Hematopoietic multipotent progenitor cell treated with erythropoietin and hydrocortisone succinate and interleukin-3 and kit ligand, for 17 days (in vitro differentiated cells): ENCODE measurements around the gene APOBEC3H.

Experiments
- DNase-seq: peaks from one replicate; pipeline ENCODE4 v3.0.0-alpha.2; 2015; ENCODE audit warnings: low spot score

APOBEC3H gene

GRCh38 chr22:39135092-39135896 lies 38.2 kb downstream of the APOBEC3H start:
- peak; percentile 75 for DNase-seq

DNA sequence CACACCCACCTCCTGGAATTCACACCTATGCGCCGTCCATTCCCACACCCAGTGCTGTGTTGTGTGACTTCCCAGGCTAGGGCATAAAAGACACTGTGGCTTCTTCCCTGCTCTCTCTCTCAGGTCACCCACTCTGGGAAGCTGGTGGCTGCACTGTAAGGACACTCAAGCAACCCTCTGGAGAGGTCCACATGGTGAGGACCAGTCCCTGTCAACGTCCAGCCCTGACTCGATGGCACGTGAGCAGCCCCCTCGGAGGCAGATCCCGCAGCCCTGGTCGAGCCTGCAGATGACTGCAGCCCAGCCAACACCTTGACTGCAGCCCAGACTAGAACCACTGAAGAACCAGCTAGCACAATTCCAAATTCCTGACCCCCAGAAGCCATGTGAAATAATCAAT lies 39.3 kb downstream of the APOBEC3H start:
- DNase-seq: no peak

DNA sequence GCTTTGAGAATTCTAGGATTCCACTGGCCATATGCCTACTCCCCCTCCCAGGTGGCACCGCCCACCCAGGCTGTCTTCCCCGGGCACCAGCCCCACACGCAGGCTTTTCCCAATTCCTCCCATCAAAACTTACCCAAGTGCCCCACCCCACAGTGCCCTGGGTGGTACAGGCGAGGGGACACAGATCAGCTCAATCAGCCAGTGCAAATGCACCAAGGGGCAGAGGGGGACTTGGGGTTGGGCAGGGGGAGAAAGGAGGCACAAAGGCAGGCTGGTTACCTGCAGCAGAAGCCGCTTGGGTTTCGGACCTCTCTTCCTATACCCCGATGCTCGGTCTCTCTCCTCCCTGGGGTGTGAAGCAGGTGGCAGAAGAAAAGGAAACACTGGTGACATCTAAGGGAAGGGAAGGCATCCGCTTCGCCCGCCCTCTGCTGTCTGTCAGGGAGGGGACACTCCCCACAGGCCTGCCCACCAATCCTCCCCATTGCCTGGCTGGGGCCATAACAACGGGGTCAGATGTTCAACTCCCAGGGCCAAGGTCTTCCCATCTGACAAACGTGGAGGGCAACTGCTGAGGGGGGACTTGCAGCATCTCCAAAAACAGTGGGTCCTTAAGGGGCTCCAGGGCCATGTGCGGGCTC lies 41.4 kb downstream of the APOBEC3H start:
- DNase-seq: no peak

DNA sequence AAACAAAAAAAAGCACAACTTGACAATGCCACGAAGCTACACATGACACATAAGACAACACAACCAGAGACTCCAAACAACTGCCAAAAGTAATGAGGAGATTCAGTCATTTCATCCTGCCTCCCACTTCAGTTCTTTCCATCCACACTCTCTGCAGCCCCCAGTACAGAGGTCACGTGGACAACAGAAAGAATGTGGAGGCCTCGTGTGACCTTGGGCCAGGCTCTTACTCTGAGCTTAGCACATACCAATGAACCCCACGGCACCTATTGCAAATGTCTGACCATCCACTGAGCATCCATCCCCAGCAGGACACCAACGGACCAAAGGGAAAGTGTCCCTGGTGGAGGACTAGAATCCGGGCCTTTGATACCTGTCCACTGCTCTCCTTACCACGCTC lies 42.9 kb downstream of the APOBEC3H start:
- DNase-seq: no peak

- DNase-seq: peak; percentile 79
These were observed 45.1 kb downstream of the APOBEC3H start for GRCh38 chr22:39142088-39142680.

DNA sequence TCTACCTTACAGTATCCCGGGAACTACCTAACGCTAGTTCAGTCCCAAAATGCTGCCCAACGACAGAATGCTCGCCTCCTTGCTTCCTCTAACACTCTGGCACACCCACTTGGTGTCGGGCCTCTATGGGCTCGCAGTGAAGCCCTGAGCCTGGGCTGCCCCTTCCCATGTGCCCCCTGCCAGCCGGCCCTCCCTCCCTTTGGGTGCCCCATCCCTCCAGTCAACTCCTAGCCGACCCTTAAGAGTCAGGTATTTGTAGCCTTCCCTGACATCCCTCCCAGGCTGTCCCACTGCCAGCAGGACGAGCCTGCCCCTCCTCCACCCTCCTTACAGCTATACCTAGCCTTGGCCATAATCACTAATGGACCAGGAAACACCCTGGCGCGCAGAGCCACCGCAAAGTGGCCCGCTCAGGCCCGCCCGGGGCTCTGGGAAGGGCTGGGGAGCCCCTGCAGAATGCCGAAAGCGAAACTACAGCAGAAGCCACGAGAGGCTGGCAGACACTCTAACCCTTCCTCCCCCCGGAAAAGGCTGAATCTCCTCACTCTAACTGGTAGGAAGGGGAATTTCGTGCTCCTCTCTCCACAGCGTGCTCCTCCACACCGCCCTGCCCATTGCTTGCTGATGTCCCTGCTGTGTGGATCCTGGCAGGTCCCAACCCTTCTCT lies 47.2 kb downstream of the APOBEC3H start:
- peak; percentile 65 for DNase-seq

GRCh38 chr22:39146256-39147101 lies 49.4 kb downstream of the APOBEC3H start:
- DNase-seq: peak; percentile 81

GRCh38 chr22:39147335-39148025 lies 50.4 kb downstream of the APOBEC3H start:
- peak; percentile 42 for DNase-seq

GRCh38 chr22:39148026-39148726 lies 51.1 kb downstream of the APOBEC3H start:
- DNase-seq: no peak

- peak; percentile 79 for DNase-seq
These were observed 51.9 kb downstream of the APOBEC3H start for GRCh38 chr22:39148727-39149535.

- peak; percentile 40 for DNase-seq
These were observed 53.1 kb downstream of the APOBEC3H start for GRCh38 chr22:39149915-39150847.

DNA sequence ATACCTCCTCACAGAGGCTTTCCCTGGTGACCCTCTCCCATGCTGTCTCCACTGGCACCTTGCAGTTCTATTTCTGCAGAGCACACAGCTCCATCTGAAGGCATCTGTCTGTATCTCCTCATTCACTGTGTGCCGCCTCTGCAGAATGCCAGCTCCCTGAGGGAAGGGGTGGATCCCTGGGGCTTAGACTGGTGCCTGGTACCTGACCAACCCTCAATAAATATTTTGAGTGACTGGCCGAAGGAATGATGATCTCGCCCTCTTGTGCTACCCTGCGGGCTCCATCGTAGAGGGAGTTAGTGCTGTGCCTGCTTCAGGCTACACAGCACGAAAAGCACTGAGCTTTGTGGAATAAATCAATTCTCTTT lies 53.8 kb downstream of the APOBEC3H start:
- DNase-seq: peak; percentile 33

DNA sequence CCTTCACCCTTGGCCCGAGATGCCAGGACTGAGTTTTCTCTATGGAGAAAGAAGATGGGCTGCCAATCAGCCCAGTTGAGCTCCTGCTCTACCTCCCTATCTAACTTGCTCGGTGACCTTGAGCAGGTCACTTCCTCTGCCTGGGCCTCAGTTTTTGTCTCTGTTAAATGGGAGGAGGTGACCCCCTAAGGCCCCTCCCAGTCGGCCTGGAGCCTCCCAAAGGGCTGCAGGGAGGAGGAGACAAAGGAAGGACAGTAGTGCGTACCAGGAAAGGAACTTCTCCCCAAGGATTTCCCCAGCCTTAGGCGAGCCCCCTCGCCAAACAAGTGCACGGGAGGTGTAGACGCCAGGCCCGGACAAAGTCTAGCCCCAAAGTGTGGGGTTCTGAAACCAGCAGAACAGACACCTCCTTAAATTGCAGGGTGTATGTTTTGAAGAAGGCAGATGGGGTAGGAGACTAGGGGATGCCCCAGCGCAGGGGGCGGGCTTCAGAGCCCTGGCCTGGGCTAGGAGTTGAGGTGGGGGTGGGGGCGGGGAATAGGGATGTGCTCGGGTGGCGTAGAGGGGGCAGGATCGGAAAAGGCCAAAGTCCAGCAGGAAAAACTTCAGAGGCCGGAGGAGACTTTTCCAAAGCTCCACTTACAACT lies 54.4 kb downstream of the APOBEC3H start:
- peak; percentile 42 for DNase-seq

GRCh38 chr22:39152024-39152510 lies 55.0 kb downstream of the APOBEC3H start:
- peak; percentile 43 for DNase-seq

DNA sequence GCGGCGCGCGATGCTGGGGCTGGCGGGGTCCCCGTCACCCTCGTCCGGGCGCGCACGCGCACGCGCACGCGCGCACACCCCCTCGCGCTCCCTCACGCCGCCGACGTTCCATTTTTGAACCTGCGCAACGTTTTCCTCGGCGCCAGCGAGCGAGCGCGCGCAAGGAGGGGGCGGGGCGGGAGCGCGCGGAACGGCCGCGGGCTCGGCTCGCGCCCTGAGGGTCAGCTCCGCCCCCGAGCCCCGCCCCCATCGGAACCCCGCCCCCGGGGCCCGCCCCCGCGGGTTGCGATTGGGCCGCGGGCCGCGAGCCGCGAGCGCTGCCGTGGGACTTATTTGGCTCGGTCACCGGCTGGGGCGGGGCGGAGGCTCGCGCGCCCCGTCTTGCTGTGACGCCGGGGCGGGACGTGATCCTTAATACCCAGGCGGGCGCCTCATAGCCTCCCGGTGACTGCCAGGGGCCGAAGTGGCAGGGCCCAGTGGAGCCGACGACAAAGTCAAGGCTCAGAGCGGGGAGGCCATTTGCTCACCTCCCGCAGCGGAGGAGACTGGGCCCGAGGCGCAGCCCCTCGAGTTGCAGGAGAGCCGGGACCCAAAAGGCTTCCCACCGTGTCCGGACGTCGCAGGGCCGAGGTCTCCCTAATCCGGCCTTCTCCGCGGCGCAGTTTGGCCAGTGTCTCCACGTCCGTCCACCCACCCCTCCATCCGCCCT lies 55.6 kb downstream of the APOBEC3H start, which contains the start of gene CBX7:
TSS of gene CBX7 (minus strand) at position 170 of the 709 bp plus-strand sequence. CDS start 236 bp downstream, outside the sequence.
- peak; percentile 95 for DNase-seq

- no peak for DNase-seq
These were observed 56.2 kb downstream of the APOBEC3H start for GRCh38 chr22:39153220-39153717.
